Osteoblast (primary cell): ENCODE results near the gene CENPT. TPM values are rescaled to one million over a fixed set of nuclear protein-coding genes. Genes with fewer than 3 reads are reported as not detected.

Experiments used
- DNase-seq: peaks from one replicate; pipeline ENCODE4 v3.0.0; 2011; ENCODE audit warnings: low spot score, mixed read lengths; ENCODE audit not compliant: insufficient read length; ENCODE audit errors: missing footprints
- H2AFZ ChIP-seq: 2 replicates; pipeline ENCODE4 v1.6.0; 2011; ENCODE audit warnings: mild to moderate bottlenecking, low read length
- H3K27ac ChIP-seq: 2 replicates; pipeline ENCODE4 v1.5.1; 2011; ENCODE audit warnings: mild to moderate bottlenecking, low read depth, low read length, moderate library complexity
- H3K27me3 ChIP-seq: 2 replicates; pipeline ENCODE4 v1.6.0; 2012; ENCODE audit warnings: mild to moderate bottlenecking, control low read depth, inconsistent platforms, low read length, moderate library complexity; ENCODE audit not compliant: insufficient read depth
- H3K36me3 ChIP-seq: 2 replicates; pipeline ENCODE4 v1.5.1; 2011; ENCODE audit warnings: mild to moderate bottlenecking, low read length, control low read depth, moderate library complexity; ENCODE audit not compliant: insufficient read depth
- H3K4me1 ChIP-seq: 2 replicates; pipeline ENCODE4 v1.5.1; 2011; ENCODE audit warnings: mild to moderate bottlenecking, low read length, control low read depth, moderate library complexity; ENCODE audit not compliant: insufficient read depth
- H3K4me2 ChIP-seq: 2 replicates; pipeline ENCODE4 v1.6.0; 2011; ENCODE audit warnings: mild to moderate bottlenecking, low read length; ENCODE audit not compliant: insufficient read depth
- H3K4me3 ChIP-seq: fragments of 200-600 bp; sonication (generic); 3 replicates; pipeline ENCODE4 v1.5.1; 2012; ENCODE audit warnings: mild to moderate bottlenecking, low read length, inconsistent platforms; ENCODE audit not compliant: insufficient read depth
- H3K79me2 ChIP-seq: 2 replicates; pipeline ENCODE4 v1.6.0; 2012; ENCODE audit warnings: mild to moderate bottlenecking, low read length, control low read depth, inconsistent platforms; ENCODE audit not compliant: insufficient read depth
- H3K9me3 ChIP-seq: 2 replicates; pipeline ENCODE4 v1.5.1; 2011; ENCODE audit warnings: low read depth, low read length, control low read depth
- H4K20me1 ChIP-seq: 2 replicates; pipeline ENCODE4 v1.6.0; 2012; ENCODE audit warnings: mild to moderate bottlenecking, low read length, control low read depth; ENCODE audit not compliant: insufficient read depth
- CTCF ChIP-seq: IDR thresholded peaks from 2 replicates; pipeline ENCODE4 v1.5.1; 2011; ENCODE audit warnings: mild to moderate bottlenecking, low read depth, low read length, moderate library complexity; ENCODE audit errors: extremely low read depth
- total RNA-seq: library from RNA; depleted of rRNA; stranded (reverse); fragments of >200 nt; gene quantifications from 2 replicates; pipeline ENCODE4 v1.2.3, GENCODE V29; 2012

CENPT gene
- total RNA-seq, 1 donor = 24.2 TPM

DNA sequence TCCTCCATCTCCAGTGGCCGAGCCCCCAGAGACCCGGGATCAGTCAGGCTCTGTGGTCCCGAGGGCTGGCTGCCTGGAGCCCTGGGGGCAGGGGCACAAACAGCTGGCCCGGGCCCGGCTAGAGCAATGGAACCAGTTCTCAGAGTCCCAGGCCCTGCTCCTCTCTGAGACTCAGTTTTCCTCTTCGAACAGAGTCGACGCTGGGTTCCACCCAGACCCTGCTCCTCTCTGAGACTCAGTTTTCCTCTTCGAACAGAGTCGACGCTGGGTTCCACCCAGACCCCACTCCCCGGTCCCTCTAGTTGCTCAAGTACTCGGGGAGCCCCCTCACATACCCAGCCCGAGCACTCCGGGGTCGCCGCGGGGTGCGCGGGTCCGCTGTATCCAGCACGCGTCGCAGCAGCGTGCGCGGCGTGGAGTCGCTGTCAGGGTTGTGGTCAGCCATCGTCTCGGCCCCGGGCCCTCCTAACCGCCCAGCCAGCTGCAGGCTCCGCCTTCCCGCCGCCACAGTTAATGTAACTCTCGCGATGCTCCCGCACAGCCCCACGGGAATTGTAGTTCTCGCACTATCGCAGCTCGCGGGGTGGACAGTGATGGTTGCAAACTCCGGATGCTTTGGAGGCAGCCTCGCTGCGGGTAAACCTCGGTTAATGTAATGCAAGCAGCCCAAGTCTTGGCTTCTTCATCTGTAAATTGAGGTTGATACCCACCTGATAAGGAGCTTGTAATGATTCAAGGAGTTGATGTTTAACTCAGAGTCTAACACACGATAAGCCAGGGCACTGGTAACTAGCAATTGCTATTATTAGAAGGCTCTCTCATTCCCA, 13.9 kb downstream of the CENPT start:
- peaks cover 12% of the 10 kb centered on the region for H3K4me1 ChIP-seq
- peaks cover 30% of the 10 kb centered on the region for H3K36me3 ChIP-seq
- peak; percentile 99 for DNase-seq
- no peaks in the 10 kb centered on the region for H3K27me3 ChIP-seq
- peak overlapping the region; percentile 76 for H3K27ac ChIP-seq
- H3K79me2 ChIP-seq = peaks cover 26% of the 10 kb centered on the region
- no peak for TF ChIP-seq CTCF
- H3K4me2 ChIP-seq = peak overlapping the region; percentile 90
- peak overlapping the region; percentile 81 for H3K4me3 ChIP-seq
- H4K20me1 ChIP-seq = no peaks in the 10 kb centered on the region
- no peaks in the 10 kb centered on the region for H3K9me3 ChIP-seq
- peak overlapping the region; percentile 97 for H2AFZ ChIP-seq

DNA sequence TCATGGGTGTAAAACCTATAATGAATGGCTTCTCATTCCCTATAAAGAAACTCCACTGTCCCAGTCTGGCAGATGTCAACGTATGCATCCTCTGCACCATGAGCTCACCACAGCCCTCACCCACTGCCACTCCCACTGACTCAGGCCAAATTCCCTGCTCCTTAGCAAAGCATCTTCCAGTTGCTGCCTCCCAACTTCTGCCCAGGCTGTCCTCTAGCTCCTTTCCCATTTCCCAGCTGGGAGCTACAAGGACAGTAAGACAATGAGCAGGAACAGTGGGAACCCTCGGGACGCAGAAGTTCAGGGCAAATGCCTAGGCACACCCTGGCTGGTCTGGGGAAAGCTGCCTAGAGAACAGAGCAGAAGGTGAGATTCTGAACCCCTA, 14.5 kb downstream of the CENPT start:
- peak; percentile 98 for DNase-seq
- Histone ChIP-seq H3K27ac (peak overlapping the region; percentile 76), H3K36me3 (peaks cover 36% of the 10 kb centered on the region), H4K20me1 (no peaks in the 10 kb centered on the region), H3K4me3 (peak overlapping the region; percentile 81), H2AFZ (peak overlapping the region; percentile 97), H3K4me1 (peaks cover 12% of the 10 kb centered on the region), H3K79me2 (peaks cover 26% of the 10 kb centered on the region), H3K27me3 (no peaks in the 10 kb centered on the region), H3K9me3 (no peaks in the 10 kb centered on the region), H3K4me2 (peak overlapping the region; percentile 90)
- TF ChIP-seq CTCF = no peak

DNA sequence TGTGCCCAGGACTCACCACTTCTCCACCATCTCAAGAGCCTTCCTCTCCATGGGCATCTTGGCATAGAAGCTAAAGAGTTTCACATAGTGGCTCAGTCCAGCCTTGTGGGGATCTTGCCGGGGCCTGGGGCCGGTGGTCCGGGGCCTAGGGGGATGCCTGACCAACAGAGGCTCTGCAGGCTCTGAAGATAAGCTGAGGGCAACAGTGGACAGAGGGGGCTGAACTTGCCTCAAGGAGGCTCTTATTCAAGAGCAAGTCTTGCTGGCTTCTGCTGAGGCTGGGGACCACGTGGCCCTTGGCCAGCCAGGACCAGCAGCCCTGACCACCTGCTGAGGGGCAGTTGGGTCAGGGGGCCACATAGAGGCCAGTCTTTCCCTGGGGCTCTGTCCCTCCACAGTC, 18.8 kb downstream of the CENPT start:
- Histone ChIP-seq H3K27ac (no peak overlapping the region), H2AFZ (no peak overlapping the region), H3K27me3 (no peaks in the 10 kb centered on the region), H4K20me1 (no peaks in the 10 kb centered on the region), H3K36me3 (peaks cover 40% of the 10 kb centered on the region), H3K9me3 (no peaks in the 10 kb centered on the region), H3K4me2 (no peak overlapping the region), H3K4me3 (no peak overlapping the region), H3K4me1 (peaks cover 9% of the 10 kb centered on the region), H3K79me2 (peaks cover 22% of the 10 kb centered on the region)
- no peak for DNase-seq
- TF ChIP-seq CTCF = no peak

DNA sequence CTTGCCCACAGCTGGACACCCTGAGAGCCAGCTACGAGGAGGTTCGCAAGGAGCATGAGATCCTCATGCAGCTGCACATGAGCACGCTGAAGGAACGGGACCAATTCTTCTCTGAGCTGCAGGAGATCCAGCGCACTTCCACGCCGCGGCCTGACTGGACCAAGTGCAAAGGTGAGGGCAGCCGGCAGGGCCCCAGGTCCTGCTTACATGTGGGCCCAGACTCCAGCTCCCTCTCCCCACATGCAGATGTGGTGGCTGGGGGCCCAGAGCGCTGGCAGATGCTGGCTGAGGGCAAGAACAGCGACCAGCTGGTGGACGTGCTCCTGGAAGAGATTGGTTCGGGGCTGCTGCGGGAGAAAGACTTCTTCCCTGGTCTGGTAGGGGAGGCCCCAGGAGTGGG, 21.6 kb downstream of the CENPT start:
- no peak for DNase-seq
- no peaks in the 10 kb centered on the region for H3K9me3 ChIP-seq
- no peaks in the 10 kb centered on the region for H3K27me3 ChIP-seq
- TF ChIP-seq CTCF = no peak
- H2AFZ ChIP-seq = no peak overlapping the region
- H3K36me3 ChIP-seq = peaks cover 29% of the 10 kb centered on the region
- H3K4me3 ChIP-seq = no peak overlapping the region
- no peaks in the 10 kb centered on the region for H4K20me1 ChIP-seq
- no peak overlapping the region for H3K27ac ChIP-seq
- no peaks in the 10 kb centered on the region for H3K79me2 ChIP-seq
- H3K4me2 ChIP-seq = no peak overlapping the region
- H3K4me1 ChIP-seq = no peaks in the 10 kb centered on the region
